ENCODE data around the gene ZC3H12C.

ZC3H12C gene

DNA sequence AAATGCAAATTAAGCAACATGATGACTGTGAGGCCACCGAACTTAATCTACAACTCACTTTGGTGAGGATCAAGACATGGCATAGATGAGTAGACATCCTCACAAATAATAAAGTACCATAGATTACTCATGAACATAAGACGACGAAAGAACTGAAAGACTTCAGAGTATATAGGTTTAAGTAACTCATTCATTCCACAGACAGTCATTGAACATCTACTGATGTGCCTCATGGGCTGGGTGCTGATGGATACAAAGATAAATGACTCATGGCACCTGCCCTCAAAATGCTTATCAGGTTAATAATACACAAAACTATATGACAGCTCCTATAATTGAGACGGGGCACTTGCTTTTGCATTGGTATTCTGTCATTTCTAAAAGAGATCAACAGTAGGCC lies 63.3 kb downstream of the ZC3H12C start:
- no peak overlapping the region for H3K4me3 ChIP-seq (IDR thresholded peaks at IDR 0.05; ENCODE audit: insufficient read depth, low read depth, low read length)
- no peak for TF ChIP-seq CTCF (conservative IDR thresholded peaks at IDR 0.05; ENCODE audit: low read depth, low read length)
- no peak overlapping the region for H3K9ac ChIP-seq
- no peak overlapping the region for H2AFZ ChIP-seq (ENCODE audit: low read depth)
- H3K4me1 ChIP-seq (ENCODE audit: low read depth, poor library complexity, severe bottlenecking): no peaks in the 10 kb centered on the region
- H3K27ac ChIP-seq: no peak overlapping the region
- no peaks in the 10 kb centered on the region for H4K20me1 ChIP-seq (ENCODE audit: insufficient read depth)
- no peak overlapping the region for H3K4me2 ChIP-seq
- H3K27me3 ChIP-seq (ENCODE audit: insufficient read depth, low read depth): no peaks in the 10 kb centered on the region
- H3K79me2 ChIP-seq (ENCODE audit: insufficient read depth, low read depth): no peaks in the 10 kb centered on the region
- H3K36me3 ChIP-seq (ENCODE audit: insufficient read depth): no peaks in the 10 kb centered on the region

GRCh38 chr11:110158317-110159200 lies 65.4 kb downstream of the ZC3H12C start:
- Histone ChIP-seq H3K9ac (no peak overlapping the region), H3K79me2 (ENCODE audit: insufficient read depth, low read depth) (no peaks in the 10 kb centered on the region), H3K27me3 (ENCODE audit: insufficient read depth, low read depth) (no peaks in the 10 kb centered on the region), H3K4me2 (no peak overlapping the region), H2AFZ (ENCODE audit: low read depth) (no peak overlapping the region), H3K36me3 (ENCODE audit: insufficient read depth) (no peaks in the 10 kb centered on the region), H3K4me3 (IDR thresholded peaks at IDR 0.05; ENCODE audit: insufficient read depth, low read depth, low read length) (no peak overlapping the region), H4K20me1 (ENCODE audit: insufficient read depth) (no peaks in the 10 kb centered on the region), H3K27ac (no peak overlapping the region), H3K4me1 (ENCODE audit: low read depth, poor library complexity, severe bottlenecking) (no peaks in the 10 kb centered on the region)
- no peak for TF ChIP-seq CTCF (conservative IDR thresholded peaks at IDR 0.05; ENCODE audit: low read depth, low read length)

DNA sequence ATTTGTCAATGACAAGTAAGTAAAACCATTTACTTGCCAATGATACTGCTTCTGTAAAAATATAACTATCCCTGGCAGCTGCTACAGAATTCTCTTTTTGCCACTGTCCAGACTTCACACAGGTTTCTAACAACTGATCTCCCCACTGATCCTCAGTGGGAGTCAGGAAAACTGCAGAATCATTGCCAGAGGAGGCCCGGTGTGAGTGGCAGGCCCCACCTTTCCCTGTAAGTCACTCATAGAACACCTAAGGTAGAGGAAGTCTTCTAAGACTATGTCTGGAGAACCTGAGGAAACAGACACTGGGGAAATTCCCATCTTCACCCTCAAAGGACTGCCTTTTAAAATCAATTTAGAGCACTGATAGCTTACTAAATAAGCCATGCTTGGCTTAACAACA lies 66.3 kb downstream of the ZC3H12C start:
- no peaks in the 10 kb centered on the region for H3K27me3 ChIP-seq (ENCODE audit: insufficient read depth, low read depth)
- no peaks in the 10 kb centered on the region for H3K79me2 ChIP-seq (ENCODE audit: insufficient read depth, low read depth)
- H3K4me1 ChIP-seq (ENCODE audit: low read depth, poor library complexity, severe bottlenecking): no peaks in the 10 kb centered on the region
- no peaks in the 10 kb centered on the region for H3K36me3 ChIP-seq (ENCODE audit: insufficient read depth)
- no peak overlapping the region for H3K4me3 ChIP-seq (IDR thresholded peaks at IDR 0.05; ENCODE audit: insufficient read depth, low read depth, low read length)
- no peak overlapping the region for H3K27ac ChIP-seq
- no peak overlapping the region for H2AFZ ChIP-seq (ENCODE audit: low read depth)
- H3K4me2 ChIP-seq: no peak overlapping the region
- no peak for TF ChIP-seq CTCF (conservative IDR thresholded peaks at IDR 0.05; ENCODE audit: low read depth, low read length)
- H3K9ac ChIP-seq: no peak overlapping the region
- H4K20me1 ChIP-seq (ENCODE audit: insufficient read depth): no peaks in the 10 kb centered on the region

GRCh38 chr11:110160016-110160415 lies 66.8 kb downstream of the ZC3H12C start:
- Histone ChIP-seq H3K36me3 (ENCODE audit: insufficient read depth) (no peaks in the 10 kb centered on the region), H3K4me1 (ENCODE audit: low read depth, poor library complexity, severe bottlenecking) (no peaks in the 10 kb centered on the region), H2AFZ (ENCODE audit: low read depth) (no peak overlapping the region), H3K4me2 (no peak overlapping the region), H3K27ac (no peak overlapping the region), H3K27me3 (ENCODE audit: insufficient read depth, low read depth) (no peaks in the 10 kb centered on the region), H3K79me2 (ENCODE audit: insufficient read depth, low read depth) (no peaks in the 10 kb centered on the region), H4K20me1 (ENCODE audit: insufficient read depth) (no peaks in the 10 kb centered on the region), H3K9ac (no peak overlapping the region), H3K4me3 (IDR thresholded peaks at IDR 0.05; ENCODE audit: insufficient read depth, low read depth, low read length) (no peak overlapping the region)
- no peak for TF ChIP-seq CTCF (conservative IDR thresholded peaks at IDR 0.05; ENCODE audit: low read depth, low read length)

All from KMS-11 (cell line).